CD4-positive, alpha-beta T cell treated with Interleukin-10 for 1 hour (primary cell): ENCODE results near the gene UGT3A2.
A peak's percentile ranks its signal among the peaks of the same experiment; 100 is the strongest.

Experiments
- DNase-seq: peaks from one replicate; pipeline ENCODE4 v3.0.0-alpha.2; 2020

Gene UGT3A2, protein sequence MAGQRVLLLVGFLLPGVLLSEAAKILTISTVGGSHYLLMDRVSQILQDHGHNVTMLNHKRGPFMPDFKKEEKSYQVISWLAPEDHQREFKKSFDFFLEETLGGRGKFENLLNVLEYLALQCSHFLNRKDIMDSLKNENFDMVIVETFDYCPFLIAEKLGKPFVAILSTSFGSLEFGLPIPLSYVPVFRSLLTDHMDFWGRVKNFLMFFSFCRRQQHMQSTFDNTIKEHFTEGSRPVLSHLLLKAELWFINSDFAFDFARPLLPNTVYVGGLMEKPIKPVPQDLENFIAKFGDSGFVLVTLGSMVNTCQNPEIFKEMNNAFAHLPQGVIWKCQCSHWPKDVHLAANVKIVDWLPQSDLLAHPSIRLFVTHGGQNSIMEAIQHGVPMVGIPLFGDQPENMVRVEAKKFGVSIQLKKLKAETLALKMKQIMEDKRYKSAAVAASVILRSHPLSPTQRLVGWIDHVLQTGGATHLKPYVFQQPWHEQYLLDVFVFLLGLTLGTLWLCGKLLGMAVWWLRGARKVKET

DNA sequence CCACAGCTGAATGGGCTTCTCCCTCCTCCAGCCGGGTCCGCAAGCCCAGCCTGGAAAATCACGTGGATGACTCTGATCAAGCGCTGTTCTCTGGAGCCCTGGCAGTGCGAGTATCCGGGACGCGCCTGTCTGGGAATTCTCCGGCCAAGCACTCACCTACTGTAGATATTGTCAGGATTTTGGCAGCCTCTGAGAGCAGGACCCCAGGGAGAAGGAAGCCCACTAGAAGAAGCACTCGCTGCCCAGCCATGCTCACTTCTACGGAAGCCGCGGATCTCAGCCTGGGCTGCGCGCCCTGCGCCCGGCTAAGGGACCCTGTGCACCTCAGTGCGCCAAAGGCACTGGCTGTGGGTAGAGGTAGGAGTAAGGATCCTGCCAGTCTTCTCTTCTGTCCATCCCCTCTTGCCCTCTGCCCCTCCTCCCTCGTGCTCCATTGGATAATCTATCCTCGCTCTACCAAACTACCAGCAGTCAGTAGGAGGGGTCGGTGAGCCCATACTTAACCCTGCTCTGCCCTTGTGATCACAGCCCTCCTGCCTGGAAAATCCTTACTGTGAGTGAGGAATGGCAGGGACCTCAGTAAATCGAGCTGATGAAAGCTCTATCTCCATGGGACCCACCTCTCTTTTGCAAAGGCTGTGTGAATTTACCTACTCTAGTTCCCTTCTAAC lies at the start of gene UGT3A2:
TSS of gene UGT3A2 (minus strand) at position 343 of the 671 bp plus-strand sequence. CDS start at position 250, 93 bp downstream.
- DNase-seq, result no peak

DNA sequence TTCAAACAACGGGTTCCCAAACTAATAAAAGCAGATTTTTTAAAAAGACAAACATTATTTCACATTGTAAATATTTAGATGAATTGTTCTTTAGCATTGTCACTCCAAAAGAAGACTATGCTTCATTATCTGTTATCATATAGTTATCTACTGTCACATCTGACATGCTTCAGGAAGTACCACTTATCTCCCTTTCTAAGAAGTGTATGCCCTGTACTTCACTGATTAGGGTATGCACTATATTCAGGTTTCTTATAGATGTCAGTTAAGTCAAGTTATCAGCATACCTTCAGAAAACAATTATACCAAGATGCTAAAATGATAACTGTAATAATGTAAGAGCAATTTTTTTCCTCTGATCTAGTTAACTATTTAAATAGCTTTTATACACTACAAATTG lies 44.6 kb upstream of the UGT3A2 start:
- DNase-seq, result no peak

DNA sequence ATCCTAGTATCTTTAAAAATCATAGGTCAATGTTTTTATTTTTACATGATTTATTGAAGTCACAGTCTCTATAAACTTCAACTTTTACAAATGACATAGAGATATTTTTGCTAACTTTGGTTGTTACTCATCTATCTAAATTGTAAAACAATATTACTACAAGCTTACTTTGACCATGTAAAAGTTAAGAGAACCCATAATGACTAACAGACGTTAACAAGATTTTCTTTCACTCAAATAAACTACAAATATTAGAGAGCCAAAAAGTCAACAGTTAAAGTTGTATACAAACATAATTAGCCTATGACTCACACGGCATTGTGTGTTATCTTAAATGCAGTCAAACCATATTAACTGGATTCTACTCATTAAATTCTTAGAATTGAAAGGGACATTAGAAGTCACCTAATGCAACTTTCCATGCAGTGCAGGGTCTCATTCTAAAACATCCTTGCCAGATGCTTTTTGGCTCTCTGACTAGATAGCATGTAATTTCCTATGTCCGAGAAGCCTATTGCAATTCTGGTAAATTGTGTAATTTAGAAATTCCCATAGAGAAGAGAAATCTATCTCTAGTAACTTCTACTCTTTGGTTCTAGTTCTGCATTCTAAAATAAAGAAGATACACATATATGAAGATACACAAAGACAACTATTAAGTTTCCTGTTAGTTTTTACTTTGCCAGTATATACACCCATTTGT lies 42.2 kb upstream of the UGT3A2 start:
- no peak for DNase-seq

DNA sequence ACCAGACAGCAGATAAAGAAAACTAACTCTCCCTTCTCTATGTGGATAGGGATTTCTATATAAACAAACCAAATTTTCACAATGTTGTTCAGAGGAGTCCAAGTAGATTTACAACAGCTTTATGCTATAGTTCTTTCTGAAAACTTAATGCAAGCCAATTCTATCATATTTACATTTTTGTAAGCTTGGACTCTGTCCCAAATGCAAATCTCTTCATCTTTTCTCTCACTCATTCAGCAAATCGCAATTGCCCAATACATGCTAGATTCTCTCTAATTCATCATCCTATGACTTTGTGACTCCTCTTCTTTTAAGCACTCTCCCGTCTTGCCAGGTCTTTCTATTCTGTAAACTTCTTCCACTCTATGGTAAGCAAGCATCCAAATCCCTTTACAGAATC lies 39.1 kb upstream of the UGT3A2 start:
- no peak for DNase-seq

DNA sequence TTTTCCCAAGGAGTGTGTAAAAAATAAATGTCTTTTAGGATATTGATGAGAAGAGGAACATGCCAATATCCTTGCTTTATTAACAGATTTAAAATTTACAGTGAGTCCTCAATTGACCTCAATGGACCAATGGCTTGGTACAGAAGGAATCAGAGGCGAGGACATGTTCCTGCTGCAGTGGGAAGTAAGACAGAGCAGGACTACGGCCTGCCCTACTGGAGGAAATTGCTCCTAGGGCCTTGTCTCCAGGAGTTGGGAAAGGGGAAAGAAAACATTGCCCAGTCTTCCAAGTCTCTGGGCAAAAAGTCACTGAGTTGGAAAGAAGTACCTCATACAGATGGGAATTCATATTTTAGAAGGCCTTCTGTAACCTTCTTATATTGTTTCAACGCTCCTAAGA lies 33.1 kb upstream of the UGT3A2 start:
- no peak for DNase-seq

DNA sequence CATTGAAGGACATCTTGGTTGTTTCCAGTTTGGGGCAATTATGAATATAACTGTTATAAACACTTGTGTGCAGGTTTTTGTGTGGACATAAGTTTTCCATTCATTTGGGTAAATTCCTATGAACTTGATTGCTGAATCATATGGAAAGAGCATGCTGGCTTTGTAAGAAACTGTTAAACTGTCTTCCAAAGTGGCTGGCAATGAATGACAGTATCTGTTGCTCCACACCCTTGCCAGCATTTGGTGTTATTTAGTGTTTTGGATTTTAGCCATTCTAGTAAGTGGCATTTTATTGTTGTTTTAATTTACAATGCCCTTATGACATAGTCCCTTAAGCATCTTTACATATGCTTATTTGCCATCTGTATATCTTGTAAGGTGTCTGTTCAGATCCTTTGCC lies 29.8 kb upstream of the UGT3A2 start:
- DNase-seq, result no peak

DNA sequence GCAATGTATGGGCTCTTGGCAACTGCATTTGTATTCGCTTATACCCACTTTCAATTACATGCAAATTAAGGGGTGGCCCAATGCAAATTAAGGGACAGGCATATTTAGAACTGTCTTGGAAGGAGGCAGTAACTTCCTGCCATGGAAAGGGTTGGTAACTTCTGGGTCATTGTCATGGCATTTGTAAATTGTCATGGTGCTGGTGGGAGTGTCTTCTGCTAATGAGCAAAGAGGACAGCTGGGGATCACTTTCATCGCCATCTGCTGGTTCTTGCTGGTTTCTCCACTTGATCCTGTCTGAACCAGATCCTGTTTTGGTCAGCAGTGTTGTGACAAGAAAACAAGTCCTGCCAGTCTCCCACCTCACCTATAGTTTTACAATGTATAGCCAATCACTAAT lies 23.3 kb upstream of the UGT3A2 start:
- no peak for DNase-seq

DNA sequence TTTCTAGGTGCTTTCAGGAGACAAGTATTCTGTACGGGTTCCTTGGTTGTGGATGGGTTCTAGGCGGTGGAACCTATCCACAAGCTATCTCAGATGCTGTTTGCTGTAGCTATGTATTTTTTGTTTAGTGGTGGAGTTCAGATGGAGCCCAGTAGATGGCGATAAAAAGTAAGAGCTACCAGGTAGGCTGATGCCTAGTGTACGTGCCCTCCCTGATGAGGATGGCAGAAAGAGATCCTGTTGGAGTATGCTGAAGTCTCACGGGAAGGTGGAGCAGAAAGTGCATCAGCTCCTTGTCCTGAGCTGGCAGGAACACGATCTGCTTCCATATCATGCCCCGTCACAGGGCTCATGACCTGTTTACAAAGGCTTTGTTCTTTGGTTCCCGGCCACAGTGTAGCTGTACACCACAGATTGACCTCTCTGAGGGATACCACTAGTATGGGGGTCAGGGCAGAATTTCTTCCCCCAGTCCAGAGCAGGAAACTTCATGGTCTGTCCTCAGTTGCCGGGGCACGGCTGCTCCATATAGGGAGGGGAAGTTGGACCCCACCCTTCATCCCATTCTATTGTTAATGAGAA lies 12.6 kb upstream of the UGT3A2 start:
- DNase-seq, result peak; percentile 39

DNA sequence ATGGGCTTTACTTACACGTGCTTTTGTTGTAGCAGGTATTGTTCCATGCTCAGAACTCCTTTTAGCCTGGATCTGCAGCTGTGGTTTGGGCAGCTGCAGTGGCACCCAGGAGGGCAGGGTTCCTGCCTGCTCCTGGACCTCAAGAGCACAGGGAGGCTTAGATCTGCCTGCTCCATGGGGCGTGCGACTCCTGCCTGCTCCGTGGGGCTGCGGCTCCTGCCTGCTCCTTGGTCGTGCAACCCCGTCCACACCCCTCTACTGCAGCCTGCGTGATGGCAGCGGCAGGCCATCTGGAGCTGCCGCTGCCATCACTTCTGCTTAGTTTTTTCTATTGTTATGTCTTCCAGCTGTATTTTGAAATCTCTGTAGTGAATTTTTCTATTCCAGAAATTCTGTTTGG lies 11.7 kb upstream of the UGT3A2 start:
- no peak for DNase-seq

DNA sequence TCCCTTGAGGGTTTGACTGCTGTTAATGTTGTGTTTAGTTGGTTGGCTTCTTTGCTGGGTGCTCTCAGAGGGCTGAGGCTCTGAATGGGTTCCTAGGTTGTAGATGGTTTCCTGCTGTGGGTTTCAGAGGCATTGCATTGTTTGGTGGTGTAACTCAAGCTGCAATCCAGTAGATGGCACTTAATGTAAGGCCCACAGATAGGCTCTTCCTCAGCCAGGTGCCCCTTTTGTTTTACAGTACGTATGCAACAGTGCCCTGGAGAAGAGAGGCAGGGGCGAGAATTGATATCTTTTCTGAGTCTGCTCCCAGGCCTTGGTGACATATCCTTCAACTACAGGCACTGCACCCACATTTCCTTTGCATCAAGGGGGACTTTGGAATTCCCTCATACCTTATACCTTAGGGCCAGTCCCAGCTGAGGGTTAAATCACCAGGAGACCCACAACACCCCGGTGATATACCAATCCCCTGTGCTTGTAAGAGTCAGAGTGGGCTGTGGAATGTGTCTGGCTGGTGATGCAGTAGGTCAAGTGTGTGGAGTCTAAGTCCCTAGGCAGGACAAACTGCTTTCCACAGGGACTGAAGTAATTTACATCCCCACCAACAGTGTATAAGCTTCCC lies 7.0 kb upstream of the UGT3A2 start:
- peak; percentile 12 for DNase-seq

DNA sequence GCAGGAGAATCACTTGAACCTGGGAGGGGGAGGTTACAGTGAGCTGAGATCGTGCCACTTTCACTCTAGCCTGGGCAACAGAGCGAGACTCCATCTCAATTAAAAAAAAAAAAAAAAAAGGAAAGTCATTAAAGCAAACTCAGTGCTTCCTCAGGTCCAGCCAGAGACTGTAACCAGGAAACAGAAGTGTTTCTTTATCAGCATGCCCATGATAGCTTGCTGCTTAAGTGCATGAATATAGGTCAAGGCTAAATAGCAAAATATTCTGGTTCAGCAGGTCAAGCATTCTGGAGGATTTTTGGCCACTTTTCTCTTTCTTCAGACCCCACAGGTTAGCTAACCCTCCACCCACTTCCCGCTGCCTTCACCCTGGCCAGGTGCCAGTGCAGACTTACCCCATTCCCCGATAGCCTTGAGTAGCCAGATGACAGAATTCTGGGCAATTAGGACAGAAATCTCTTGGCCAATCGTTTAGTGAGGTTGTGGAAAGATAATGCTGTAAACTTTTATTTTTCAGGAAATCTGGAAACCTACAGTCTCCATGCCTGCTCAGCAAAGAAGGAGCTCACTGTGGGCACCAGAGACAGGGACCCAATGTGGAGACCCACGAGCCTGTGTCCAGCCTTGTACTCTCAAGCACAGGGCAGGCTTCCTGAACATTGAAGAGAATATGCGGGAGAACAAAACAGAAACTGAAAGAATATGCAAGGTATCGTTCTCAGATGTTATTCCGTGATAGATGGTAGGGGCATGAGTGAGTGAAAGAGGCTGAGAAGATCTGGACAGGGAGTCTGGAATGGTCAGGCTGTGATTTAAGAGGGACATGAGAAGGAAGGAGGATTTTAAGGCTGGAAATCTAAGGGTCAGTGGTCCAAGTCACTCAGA lies 4.2 kb upstream of the UGT3A2 start:
- DNase-seq, result no peak

DNA sequence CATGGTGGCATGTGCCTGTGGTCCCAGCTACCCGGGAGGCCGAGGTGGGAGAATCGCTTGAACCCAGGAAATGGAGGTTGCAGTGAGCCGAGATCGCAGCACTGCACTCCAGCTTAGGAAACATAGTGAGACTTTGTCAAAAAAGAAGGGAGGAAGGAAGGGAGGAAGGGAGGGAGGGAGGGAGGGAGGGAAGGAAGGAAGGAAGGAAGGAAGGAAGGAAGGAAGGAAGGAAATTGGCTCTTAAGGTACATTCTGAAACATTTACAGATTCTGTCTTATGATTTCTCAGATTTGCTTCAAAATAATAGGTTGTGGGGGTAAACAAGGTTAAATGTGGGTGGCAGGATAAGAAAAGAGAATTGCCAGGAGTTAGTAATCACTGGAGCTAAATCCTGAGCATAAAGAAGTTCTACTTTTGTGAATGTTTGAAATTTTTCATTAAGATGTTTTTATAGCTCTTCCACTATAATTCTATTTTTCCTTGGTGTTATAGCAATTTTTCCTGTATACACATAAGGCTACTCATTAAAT lies 2.1 kb upstream of the UGT3A2 start:
- no peak for DNase-seq

DNA sequence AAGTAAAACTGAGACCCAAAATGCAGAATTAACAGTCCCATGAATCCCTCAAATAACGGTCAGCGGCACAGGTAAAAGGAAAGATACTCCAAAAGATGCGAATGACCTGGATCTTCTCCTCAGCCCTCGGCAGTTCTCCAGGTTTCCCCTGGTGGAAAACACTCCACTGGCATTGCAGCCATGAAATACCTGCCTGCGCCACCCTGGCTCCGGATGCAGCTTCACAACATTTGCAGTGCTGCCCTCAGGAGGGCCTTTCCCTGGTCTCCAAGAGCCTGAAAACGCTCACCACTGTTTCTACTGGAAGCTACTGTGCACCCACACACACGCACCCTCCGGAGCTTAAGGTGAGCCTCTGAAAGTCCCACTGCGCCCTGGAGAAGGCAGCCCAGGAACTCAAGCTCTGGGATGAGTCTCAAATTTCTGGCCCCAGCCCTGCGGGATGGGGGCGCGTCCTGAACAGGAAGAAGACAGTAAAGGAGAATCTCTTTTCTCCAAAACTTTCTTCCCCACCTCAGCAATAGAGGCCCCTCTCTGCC lies 612 bp downstream of the UGT3A2 start:
- DNase-seq, result no peak

DNA sequence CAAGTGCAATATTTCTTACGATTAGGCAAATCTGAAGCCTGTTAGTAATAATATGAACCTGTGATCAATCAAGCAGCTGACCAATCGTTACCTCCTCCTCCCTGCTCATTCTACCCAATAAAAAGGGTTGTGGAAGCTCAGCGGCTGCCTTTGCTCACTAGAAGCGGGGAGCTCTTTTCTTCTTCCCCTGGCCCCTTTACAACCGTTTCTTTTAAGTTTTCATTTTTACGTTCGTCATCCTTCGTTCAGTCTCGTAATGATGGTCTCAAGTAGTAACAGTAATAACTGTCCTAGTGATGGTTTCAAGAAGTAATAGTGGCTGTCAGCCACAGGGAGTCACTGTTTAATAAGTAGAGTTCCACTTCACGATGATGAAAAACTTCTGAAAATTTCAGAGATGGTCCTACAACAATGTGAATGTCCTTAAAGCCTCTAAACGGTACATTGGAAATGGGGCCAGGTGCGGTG lies 6.2 kb downstream of the UGT3A2 start:
- DNase-seq, result no peak

DNA sequence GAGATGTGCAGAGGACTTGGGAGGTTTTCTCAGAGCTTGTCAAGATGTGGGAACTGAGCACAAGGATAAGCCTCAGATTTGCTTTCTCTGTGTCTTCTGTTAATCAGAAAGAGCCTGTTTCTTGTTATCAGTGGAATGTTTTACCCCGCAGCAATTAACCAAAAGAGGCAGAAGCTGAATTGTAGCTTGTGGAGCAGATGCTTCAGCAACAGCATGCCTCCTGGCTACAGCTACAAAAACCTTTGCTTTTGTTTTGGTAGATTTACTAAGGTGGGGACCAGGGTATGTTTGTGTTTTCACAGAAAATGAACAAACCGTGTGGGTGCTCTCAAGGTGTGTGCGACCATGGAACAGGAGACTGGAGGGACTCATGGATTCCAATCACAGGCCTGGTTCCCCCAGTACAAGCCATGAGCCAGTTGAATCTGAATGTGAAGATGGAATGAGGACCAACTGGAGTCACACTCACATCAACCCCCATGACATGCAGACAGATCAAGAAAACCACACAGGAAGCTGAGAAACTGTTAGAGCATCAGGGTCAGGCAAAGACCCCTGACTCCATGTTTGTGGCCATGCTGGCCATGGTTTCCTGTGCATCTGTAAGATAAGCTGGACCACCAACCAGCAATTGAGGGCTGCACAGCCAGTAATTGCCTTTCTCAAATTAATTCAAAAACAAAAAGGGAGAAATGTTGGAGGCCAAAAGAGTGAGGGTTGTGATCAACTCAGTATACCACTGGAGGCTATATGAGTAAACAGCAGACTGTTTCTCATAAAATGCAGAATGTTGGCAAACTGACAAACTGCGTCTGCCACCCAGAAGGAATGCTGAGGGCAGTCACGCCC lies 6.9 kb downstream of the UGT3A2 start:
- no peak for DNase-seq

DNA sequence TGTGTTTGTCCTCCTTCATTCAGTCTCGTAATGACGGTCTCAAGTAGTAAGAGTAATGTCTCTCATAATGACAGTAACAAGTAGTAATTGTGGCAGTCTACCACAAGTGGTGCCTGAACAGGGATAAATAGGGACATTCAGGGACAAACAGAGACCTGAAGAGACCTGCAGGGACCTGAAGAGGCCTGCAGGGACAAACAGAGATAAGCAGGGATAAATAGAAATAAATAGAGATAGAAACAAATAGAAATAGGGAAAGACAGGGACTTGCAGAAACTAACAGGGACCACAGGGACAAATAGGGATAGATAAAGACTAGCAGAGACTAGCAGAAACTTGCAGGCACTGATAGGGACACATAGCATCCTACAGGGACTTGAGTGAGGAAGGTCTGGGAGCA lies 7.9 kb downstream of the UGT3A2 start:
- DNase-seq, result no peak

DNA sequence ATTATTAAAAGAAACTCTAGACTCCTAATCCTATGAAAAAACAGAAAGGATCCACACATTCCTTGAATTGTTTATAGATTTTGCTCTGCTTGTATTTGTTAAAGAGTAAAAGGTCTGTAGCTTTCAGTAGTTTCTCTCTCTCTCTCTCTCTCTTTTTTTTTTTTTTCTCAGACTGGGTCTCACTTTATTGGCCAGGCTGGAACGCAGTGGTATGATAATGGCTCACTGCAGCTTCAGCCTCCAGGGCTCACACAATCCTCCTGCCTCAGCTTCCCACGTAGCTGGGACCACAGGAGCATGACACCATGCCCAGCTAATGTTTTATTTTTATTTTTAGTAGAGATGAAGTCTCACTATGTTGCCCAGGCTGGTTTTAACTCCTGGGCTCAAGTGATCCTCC lies 9.3 kb downstream of the UGT3A2 start:
- no peak for DNase-seq

DNA sequence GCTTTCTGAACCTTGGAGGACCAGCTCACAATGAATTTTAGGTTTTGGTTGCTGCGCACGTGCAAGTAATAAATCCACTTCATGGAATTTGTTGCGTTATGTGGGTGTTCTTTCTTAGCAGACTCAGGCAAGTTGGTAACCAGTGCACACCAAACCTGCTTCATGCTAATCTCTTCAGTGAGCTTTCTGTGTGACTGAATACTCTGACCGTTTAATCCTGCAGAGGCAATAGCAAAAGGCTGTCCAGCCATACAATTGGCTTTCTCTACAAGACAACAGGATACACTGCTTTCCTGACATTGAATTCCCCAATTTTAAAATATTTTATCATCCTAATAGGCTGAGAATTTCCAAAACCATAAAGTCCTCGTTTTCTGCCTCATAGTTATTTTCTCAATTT lies 10.3 kb downstream of the UGT3A2 start:
- no peak for DNase-seq

DNA sequence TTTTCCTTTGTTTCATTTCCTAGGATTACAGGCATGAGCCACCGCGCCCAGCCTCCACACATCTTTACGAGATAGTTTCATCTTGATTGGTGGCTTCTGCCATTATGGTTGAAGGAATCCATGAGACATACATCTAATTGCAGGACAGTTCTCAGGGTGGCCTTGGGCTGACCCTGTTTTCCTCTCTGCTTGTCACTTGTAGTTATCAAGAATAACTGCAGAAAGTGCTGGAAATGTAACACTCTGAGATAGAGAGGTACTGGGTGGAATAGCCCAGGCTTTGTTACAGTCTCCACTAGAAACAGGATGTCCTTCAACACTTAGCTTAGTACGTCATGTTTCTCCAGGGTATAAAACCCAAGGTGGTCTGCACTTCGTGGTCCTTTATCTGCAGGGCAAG lies 10.7 kb downstream of the UGT3A2 start:
- DNase-seq, result no peak

DNA sequence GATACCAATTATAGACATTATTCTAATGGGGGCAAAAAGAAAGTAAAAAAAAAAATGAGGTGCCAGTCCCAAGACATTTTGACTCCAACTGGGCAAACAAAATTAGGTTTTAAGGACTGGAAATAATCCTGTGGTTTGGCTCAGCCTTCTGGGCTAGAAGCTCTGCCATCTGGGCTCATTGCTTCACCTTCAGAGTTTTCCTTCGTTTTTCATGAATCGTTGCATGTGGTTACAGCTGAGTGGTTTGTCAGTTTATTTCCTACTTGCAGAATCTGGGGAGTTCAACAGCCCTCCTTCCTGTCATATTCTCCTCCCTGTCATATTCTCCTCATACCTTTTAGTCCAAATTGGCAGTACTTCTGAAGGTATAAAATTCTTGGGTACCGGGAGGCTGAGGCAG lies 12.0 kb downstream of the UGT3A2 start:
- no peak for DNase-seq
